NCI-H460 (cell line): ENCODE data around the gene RNF121. TPM values are rescaled to one million over a fixed set of nuclear protein-coding genes. Genes with fewer than 3 reads are reported as not detected.

Experiments
- DNase-seq: peaks from one replicate; pipeline ENCODE4 v3.0.0-alpha.2; 2016; ENCODE audit warnings: low read depth; ENCODE audit errors: extremely low read depth
- total RNA-seq: library from RNA; depleted of rRNA; stranded (reverse); fragments of >200 nt; shearing (Covaris generic); gene quantifications from 2 replicates; pipeline ENCODE4 v1.2.3, GENCODE V29; 2014

The RNF121 gene
- total RNA-seq, 1 experiment from 2014 or later = 12.7 TPM

- no peak for DNase-seq
Observed at GRCh38 chr11:71979094-71979493, 50.2 kb downstream of the RNF121 start.

DNA sequence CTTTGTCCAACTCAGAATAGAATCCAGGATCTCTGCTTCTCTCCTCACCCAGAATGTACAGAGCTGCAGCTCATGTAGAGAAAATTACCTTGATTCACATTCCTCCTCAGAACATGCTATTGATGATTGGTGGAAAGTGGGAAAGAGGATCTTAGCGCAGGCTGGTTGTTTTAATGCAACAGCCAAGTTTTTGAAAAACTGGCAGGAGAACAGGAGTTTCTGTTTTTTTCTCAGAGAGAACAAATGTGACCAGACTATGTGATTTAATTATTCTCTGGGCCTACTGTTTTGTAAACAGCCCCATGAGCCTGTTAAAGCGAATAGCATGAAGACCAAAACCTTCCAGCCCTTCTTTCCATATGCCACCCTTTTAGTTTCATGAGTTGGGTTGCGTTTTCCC is 50.8 kb downstream of the RNF121 start:
- DNase-seq = no peak

DNA sequence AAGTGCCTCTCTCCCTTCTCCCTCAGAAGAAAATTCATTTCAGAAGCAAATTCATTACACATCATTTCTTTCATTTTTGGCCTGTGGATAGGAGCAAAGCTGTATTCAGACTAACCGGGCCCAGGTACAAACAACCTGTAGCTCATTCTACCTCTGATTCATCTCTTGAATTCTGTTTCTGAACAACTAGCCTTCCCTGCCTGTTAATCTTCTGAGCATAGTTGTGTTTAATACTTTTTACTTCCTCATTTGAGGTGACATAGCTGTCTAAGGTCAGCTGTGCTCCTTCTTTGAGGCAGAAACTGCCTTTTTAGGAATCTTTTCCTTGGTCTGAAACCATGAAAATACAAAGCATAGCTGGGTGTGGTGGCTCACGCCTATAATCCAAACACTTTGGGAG is 57.3 kb downstream of the RNF121 start:
- DNase-seq = no peak

GRCh38 chr11:71987521-71987920 is 58.7 kb downstream of the RNF121 start:
- no peak for DNase-seq

DNA sequence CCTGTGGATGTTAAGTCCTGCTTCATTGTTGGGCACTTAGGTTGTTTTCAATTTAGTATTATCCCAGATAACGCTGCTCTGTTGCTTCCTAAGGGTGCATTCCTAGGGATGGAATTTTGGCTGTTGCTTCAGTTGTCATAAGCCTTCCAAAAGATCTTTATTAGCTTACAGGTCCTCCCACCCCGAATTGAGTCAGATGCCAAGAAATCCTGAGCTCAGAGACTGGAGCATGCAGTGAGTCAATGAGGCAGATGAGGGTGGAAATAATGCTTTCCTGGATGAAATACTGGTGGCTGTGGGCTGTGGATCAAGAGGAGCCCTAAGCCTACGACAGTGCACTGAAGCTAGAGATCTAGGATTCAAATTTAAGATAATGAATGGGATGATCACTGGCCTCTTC is 59.2 kb downstream of the RNF121 start:
- no peak for DNase-seq

- DNase-seq = no peak
Observed at GRCh38 chr11:71990701-71991100, 61.9 kb downstream of the RNF121 start.

- DNase-seq = no peak
Observed at GRCh38 chr11:71991494-71991893, 62.6 kb downstream of the RNF121 start.

GRCh38 chr11:71992136-71992730 is 63.4 kb downstream of the RNF121 start:
- DNase-seq = no peak

DNA sequence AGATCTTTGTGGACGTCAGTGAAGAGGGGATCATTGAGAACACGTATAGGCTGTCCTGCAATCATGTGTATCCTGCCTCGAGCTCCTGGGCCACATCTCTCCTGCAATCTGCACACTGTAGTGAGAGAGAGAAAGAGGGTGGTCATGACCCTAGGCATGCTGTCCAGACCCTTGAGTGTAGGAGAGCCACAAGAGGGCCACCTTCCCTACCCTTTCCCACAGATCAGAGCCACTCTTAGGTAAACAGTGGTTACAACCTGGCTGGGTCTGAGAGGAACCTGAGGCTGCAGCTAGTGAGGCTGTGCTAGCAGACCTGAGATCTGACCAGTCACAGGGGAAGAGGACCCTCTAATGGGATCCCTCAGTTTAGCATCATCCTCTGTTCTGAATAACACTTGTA is 65.9 kb downstream of the RNF121 start:
- no peak for DNase-seq

- no peak for DNase-seq
Observed at GRCh38 chr11:71995726-71996291, 67.0 kb downstream of the RNF121 start.

- DNase-seq = no peak
Observed at GRCh38 chr11:71996517-71996916, 67.7 kb downstream of the RNF121 start.

GRCh38 chr11:71996946-71997345 is 68.1 kb downstream of the RNF121 start:
- DNase-seq = no peak

DNA sequence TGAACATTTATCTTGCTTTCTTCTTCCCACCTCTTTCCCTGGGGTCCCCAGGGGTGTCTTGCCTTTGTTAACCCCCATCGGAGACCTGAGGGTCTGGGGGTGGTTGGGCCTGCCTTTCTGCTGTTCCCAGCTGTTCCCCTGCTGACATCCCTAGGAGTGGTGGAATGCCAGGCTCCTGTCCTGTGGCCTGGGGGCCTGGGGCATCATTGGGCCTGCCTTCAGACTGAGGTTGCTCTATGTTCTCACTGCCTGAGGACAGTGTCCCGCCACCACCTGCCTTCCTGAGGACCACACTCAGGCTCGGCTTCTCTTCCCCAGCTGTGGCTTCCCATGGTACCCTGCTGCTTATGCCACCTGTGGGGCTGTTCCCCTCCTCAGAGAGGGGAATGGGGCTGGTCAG is 68.7 kb downstream of the RNF121 start:
- no peak for DNase-seq

DNA sequence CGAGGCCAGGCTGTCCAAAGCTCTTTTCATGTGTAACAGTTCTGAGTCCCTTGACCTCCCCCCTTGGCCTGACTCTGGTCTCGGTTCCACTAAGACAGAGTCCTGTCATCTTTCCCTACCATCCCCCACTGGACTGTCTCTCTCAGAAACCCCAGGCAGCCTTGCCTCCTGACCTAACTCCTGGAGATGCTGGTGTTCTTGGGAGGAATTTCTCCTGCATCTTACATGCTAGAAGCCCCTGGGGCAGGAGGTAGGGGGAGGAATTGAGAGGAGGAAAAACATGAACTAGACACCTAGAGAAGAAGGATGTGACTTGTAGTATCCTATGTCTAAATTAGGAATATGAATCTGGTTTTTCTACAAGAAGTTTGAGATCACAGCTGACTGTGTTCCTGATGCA is 69.2 kb downstream of the RNF121 start:
- no peak for DNase-seq

DNA sequence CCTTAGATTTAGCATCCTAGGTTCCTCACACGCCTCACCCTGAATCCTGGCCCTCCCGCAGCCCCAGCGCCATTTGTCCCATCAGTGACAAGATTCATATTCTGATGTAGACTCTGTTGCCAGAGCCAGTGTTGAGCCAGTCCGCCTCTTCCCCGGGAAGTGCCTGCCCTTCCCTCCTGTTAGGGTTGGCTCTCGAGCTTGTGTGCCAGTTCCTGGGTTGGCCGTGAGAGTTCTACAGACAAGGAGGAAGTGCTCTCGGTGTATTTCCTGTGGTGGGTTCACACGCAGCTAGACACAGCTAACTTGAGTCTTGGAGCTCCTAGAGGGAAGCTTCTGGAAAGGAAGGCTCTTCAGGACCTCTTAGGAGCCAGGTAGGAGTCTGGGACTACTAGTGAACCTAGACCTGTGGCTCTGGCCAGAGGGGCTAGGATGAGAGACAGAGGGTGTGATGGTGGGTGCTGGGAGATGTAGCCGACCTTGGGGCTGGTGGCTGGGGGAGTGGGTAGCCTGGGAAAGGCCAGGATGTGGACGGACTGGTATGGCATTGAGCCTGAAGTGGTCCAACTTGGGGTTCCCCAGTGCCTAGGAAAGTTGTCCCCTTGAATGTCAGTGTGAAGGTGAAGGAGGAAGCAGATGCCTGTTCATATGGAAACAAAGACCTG is 69.9 kb downstream of the RNF121 start, which contains the start of gene IL18BP:
Gene IL18BP (plus strand): TSS at position 261 of the 662 bp plus-strand sequence. CDS start 1,076 bp downstream, outside the sequence.
- DNase-seq = no peak

DNA sequence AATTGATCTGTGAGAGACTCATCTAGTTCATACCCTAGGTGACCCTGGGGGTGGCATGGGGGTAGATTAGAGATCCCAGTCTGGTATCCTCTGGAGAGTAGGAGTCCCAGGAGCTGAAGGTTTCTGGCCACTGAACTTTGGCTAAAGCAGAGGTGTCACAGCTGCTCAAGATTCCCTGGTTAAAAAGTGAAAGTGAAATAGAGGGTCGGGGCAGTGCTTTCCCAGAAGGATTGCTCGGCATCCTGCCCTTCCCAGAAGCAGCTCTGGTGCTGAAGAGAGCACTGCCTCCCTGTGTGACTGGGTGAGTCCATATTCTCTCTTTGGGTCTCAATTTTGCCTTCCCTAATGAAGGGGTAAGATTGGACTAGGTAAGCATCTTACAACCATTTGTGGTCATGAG is 70.5 kb downstream of the RNF121 start:
- DNase-seq = no peak

DNA sequence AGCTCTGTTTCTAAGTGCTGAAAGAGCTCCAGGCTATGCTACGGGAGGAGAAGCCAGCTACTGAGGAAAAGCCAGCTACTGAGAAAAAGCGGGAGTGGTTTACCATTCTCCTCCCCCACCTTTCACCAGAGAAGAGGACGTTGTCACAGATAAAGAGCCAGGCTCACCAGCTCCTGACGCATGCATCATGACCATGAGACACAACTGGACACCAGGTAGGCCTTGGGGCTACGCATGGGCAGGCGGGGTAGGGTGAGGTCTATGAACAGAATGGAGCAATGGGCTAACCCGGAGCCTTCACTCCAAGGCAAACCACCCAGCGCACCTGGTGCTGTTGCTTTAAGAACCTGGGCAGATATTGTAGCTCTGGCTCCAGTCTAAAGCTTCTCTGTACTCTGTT is 71.0 kb downstream of the RNF121 start:
- no peak for DNase-seq

DNA sequence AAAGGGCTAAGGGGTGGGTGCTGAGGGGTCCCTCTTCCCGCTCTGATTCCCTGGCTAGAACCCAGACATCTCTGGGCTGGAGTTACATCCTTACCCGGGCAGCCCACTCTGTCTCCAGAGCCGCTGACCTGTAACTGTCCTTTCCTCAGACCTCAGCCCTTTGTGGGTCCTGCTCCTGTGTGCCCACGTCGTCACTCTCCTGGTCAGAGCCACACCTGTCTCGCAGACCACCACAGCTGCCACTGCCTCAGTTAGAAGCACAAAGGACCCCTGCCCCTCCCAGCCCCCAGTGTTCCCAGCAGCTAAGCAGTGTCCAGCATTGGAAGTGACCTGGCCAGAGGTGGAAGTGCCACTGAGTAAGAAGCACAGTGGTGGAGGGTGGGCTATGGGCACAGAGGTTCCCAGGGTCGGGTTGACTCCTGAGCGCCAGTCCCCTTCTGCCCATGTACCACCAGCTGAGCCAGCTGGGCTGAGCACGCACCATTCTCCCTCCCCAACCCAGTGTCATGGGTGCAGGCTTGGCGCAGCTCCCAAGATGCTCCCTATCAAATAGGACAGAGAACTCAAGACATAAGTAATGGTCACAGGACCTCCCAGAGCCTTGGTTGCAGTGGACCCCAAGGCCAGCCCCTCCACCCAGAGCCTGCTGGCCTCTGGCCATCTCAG is 71.5 kb downstream of the RNF121 start:
- no peak for DNase-seq

GRCh38 chr11:72001285-72001684 is 72.4 kb downstream of the RNF121 start:
- DNase-seq = no peak

- no peak for DNase-seq
Observed at GRCh38 chr11:72001834-72002591, 73.2 kb downstream of the RNF121 start.
